ENCODE data around the gene HNRNPK. TPM values are rescaled to one million over a fixed set of nuclear protein-coding genes. Genes with fewer than 3 reads are reported as not detected.

HNRNPK gene
- total RNA-seq, 1 donor from 2014 or later: 905 TPM

GRCh38 chr9:83934569-83935275 is 45.3 kb downstream of the HNRNPK start:
- no peak for DNase-seq (ENCODE audit: low read depth, low spot score)

GRCh38 chr9:83933790-83934189 is 46.2 kb downstream of the HNRNPK start:
- no peak for DNase-seq (ENCODE audit: low read depth, low spot score)

- no peak for DNase-seq (ENCODE audit: low read depth, low spot score)
Measured at GRCh38 chr9:83932851-83933250, 47.2 kb downstream of the HNRNPK start.

GRCh38 chr9:83932011-83932410 is 48.0 kb downstream of the HNRNPK start:
- no peak for DNase-seq (ENCODE audit: low read depth, low spot score)

GRCh38 chr9:83930881-83931280 is 49.1 kb downstream of the HNRNPK start:
- no peak for DNase-seq (ENCODE audit: low read depth, low spot score)

GRCh38 chr9:83927591-83927990 is 52.4 kb downstream of the HNRNPK start:
- DNase-seq (ENCODE audit: low read depth, low spot score): no peak

GRCh38 chr9:83920927-83921707 is 58.9 kb downstream of the HNRNPK start, which contains the start of gene KIF27:
TSS of gene KIF27 (minus strand) at chr9:83921432. CDS start at chr9:83915591, 5,841 bp downstream.
- peak; percentile 84 for DNase-seq (ENCODE audit: low read depth, low spot score)

GRCh38 chr9:83920469-83920926 is 59.5 kb downstream of the HNRNPK start:
- DNase-seq (ENCODE audit: low read depth, low spot score): no peak

- no peak for DNase-seq (ENCODE audit: low read depth, low spot score)
Measured at GRCh38 chr9:83919111-83919510, 60.9 kb downstream of the HNRNPK start.

Other genes starting within 250 kb of the HNRNPK start
- 0.79 and 2.7 TPM in 2 replicates for gene GKAP1, start 162.4 kb downstream of the HNRNPK start, total RNA-seq
- 2.3 and 2.7 TPM in 2 replicates for gene KIF27, start 58.8 kb downstream of the HNRNPK start, total RNA-seq
- 6.3 and 9.0 TPM in 2 replicates for gene RMI1, start 590 bp upstream of the HNRNPK start, total RNA-seq